Ishikawa (cell line): ENCODE data around the gene ITPR2.

Experiments used
- CEBPB ChIP-seq: IDR thresholded peaks from 2 replicates; pipeline ENCODE4 v1.6.1; 2012
- CREB1 ChIP-seq: IDR thresholded peaks from 2 replicates; pipeline ENCODE4 v1.6.1; 2012; ENCODE audit warnings: low read depth
- EP300 ChIP-seq: IDR thresholded peaks from 2 replicates; pipeline ENCODE4 v1.6.1; 2012; ENCODE audit warnings: borderline replicate concordance
- MAX ChIP-seq: IDR thresholded peaks from 2 replicates; pipeline ENCODE4 v1.6.1; 2012
- RAD21 ChIP-seq: IDR thresholded peaks from 2 replicates; pipeline ENCODE4 v1.6.1; 2012; ENCODE audit warnings: low read depth
- YY1 ChIP-seq: IDR thresholded peaks from 2 replicates; pipeline ENCODE4 v1.6.1; 2012; ENCODE audit warnings: low read depth

DNA sequence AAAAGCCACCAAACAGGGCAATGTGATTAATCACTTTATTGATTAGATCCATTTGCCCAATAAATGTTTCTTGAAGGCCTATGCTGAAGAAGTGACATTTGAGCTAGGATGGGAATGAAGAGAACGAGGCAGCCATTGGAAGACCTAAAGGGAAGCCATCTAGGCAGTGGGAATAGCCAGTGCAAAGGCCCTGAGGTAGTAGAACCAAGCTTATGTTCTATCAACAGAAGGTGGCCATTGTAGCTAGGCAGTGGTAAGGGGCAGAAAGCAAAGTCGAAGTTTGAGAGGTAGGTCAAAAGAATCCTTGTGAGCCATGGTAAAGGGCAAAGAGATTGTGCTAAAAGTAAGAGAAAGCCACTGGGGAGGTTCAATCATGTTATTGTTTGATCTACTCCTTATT is 173.1 kb downstream of the ITPR2 start:
- TF ChIP-seq CEBPB (no peak), EP300 (no peak), YY1 (no peak), CREB1 (no peak), RAD21 (no peak), MAX (no peak)
